Mucosa of stomach (tissue), 1 donor: ENCODE data around the gene VEZT.
A peak's percentile ranks its signal among the peaks of the same experiment; 100 is the strongest.

Experiments used
- H3K27me3 ChIP-seq: one replicate; pipeline ENCODE4 v1.7.0; 2013; ENCODE audit warnings: mild to moderate bottlenecking, low read length; ENCODE audit not compliant: control insufficient read depth, insufficient read depth
- H3K36me3 ChIP-seq: one replicate; pipeline ENCODE4 v1.7.0; 2013; ENCODE audit warnings: low read length; ENCODE audit not compliant: control insufficient read depth, insufficient read depth
- H3K4me1 ChIP-seq: one replicate; pipeline ENCODE4 v1.7.0; 2013; ENCODE audit warnings: mild to moderate bottlenecking, low read length; ENCODE audit not compliant: control insufficient read depth, insufficient read depth
- H3K4me3 ChIP-seq: one replicate; pipeline ENCODE4 v1.7.0; 2013; ENCODE audit warnings: low read length
- H3K9ac ChIP-seq: one replicate; pipeline ENCODE4 v1.7.0; 2013; ENCODE audit warnings: mild to moderate bottlenecking, low read length, moderate library complexity
- H3K9me3 ChIP-seq: one replicate; pipeline ENCODE4 v1.7.0; 2013; ENCODE audit warnings: mild to moderate bottlenecking, low read length, moderate library complexity; ENCODE audit not compliant: control insufficient read depth
- donor health status: Pancreatic carcinoma.

The VEZT gene

GRCh38 chr12:95216711-95217376, 763 bp upstream of the VEZT start:
- Histone ChIP-seq H3K27me3 (no peaks in the 10 kb centered on the region), H3K9me3 (no peaks in the 10 kb centered on the region), H3K4me3 (peak overlapping the region; percentile 48), H3K36me3 (no peaks in the 10 kb centered on the region), H3K4me1 (peaks cover 6% of the 10 kb centered on the region), H3K9ac (peak overlapping the region; percentile 63)

- Histone ChIP-seq H3K4me3 (peak overlapping the region; percentile 89), H3K9me3 (no peaks in the 10 kb centered on the region), H3K27me3 (no peaks in the 10 kb centered on the region), H3K36me3 (no peaks in the 10 kb centered on the region), H3K9ac (peak overlapping the region; percentile 90), H3K4me1 (peaks cover 6% of the 10 kb centered on the region)
Measured at GRCh38 chr12:95218150-95219133, 835 bp downstream of the VEZT start.

- Histone ChIP-seq H3K4me3 (no peak overlapping the region), H3K27me3 (no peaks in the 10 kb centered on the region), H3K4me1 (peaks cover 6% of the 10 kb centered on the region), H3K9ac (no peak overlapping the region), H3K36me3 (no peaks in the 10 kb centered on the region), H3K9me3 (no peaks in the 10 kb centered on the region)
Measured at GRCh38 chr12:95220190-95220589, 2.6 kb downstream of the VEZT start.

GRCh38 chr12:95220726-95221125, 3.1 kb downstream of the VEZT start:
- no peaks in the 10 kb centered on the region for H3K27me3 ChIP-seq
- H3K9me3 ChIP-seq = no peaks in the 10 kb centered on the region
- no peak overlapping the region for H3K4me3 ChIP-seq
- H3K4me1 ChIP-seq = peaks cover 6% of the 10 kb centered on the region
- no peak overlapping the region for H3K9ac ChIP-seq
- H3K36me3 ChIP-seq = no peaks in the 10 kb centered on the region

GRCh38 chr12:95224202-95225170, 6.9 kb downstream of the VEZT start:
- no peaks in the 10 kb centered on the region for H3K4me1 ChIP-seq
- H3K9me3 ChIP-seq = no peaks in the 10 kb centered on the region
- no peaks in the 10 kb centered on the region for H3K36me3 ChIP-seq
- no peaks in the 10 kb centered on the region for H3K27me3 ChIP-seq
- no peak overlapping the region for H3K4me3 ChIP-seq
- no peak overlapping the region for H3K9ac ChIP-seq

GRCh38 chr12:95225645-95226212, 8.1 kb downstream of the VEZT start:
- Histone ChIP-seq H3K4me1 (no peaks in the 10 kb centered on the region), H3K9me3 (no peaks in the 10 kb centered on the region), H3K36me3 (no peaks in the 10 kb centered on the region)

GRCh38 chr12:95227818-95228356, 10.3 kb downstream of the VEZT start:
- Histone ChIP-seq H3K4me1 (no peaks in the 10 kb centered on the region), H3K36me3 (no peaks in the 10 kb centered on the region), H3K4me3 (no peak overlapping the region), H3K9me3 (no peaks in the 10 kb centered on the region), H3K9ac (no peak overlapping the region), H3K27me3 (no peaks in the 10 kb centered on the region)

More at GRCh38 chr12:95225645-95226212, 8.1 kb downstream of the VEZT start:
- Histone ChIP-seq H3K4me3 (no peak overlapping the region), H3K9ac (no peak overlapping the region), H3K27me3 (no peaks in the 10 kb centered on the region)

- Histone ChIP-seq H3K36me3 (no peaks in the 10 kb centered on the region), H3K9me3 (no peaks in the 10 kb centered on the region), H3K9ac (no peak overlapping the region), H3K4me3 (no peak overlapping the region), H3K27me3 (no peaks in the 10 kb centered on the region), H3K4me1 (no peaks in the 10 kb centered on the region)
Measured at GRCh38 chr12:95228617-95229016, 11.0 kb downstream of the VEZT start.

GRCh38 chr12:95229636-95230035, 12.0 kb downstream of the VEZT start:
- H3K4me3 ChIP-seq = no peak overlapping the region

GRCh38 chr12:95230313-95230712, 12.7 kb downstream of the VEZT start:
- no peak overlapping the region for H3K9ac ChIP-seq
- H3K27me3 ChIP-seq = no peaks in the 10 kb centered on the region
- no peaks in the 10 kb centered on the region for H3K9me3 ChIP-seq
- H3K4me1 ChIP-seq = no peaks in the 10 kb centered on the region
- no peaks in the 10 kb centered on the region for H3K36me3 ChIP-seq
- no peak overlapping the region for H3K4me3 ChIP-seq

More at GRCh38 chr12:95229636-95230035, 12.0 kb downstream of the VEZT start:
- Histone ChIP-seq H3K9ac (no peak overlapping the region), H3K4me1 (no peaks in the 10 kb centered on the region), H3K27me3 (no peaks in the 10 kb centered on the region), H3K9me3 (no peaks in the 10 kb centered on the region), H3K36me3 (no peaks in the 10 kb centered on the region)

GRCh38 chr12:95231190-95231589, 13.6 kb downstream of the VEZT start:
- Histone ChIP-seq H3K9ac (no peak overlapping the region), H3K9me3 (no peaks in the 10 kb centered on the region), H3K36me3 (no peaks in the 10 kb centered on the region), H3K4me1 (no peaks in the 10 kb centered on the region), H3K27me3 (no peaks in the 10 kb centered on the region), H3K4me3 (no peak overlapping the region)
